H1 (cell line): ENCODE results near the gene VEPH1. TPM values are rescaled to one million over a fixed set of nuclear protein-coding genes. Genes with fewer than 3 reads are reported as not detected.

ENCODE experiments used
- CTCF ChIA-PET: fragments of 300-600 bp; sonication (Branson Sonifier 250); formaldehyde crosslinking; loops from one replicate; lab custom pipeline; 2021; ENCODE audit not compliant: partially characterized antibody; lab: Charles Lee
- POLR2A ChIA-PET: fragments of 300-600 bp; sonication (Branson Sonifier 250); formaldehyde crosslinking; loops from one replicate; lab custom pipeline; 2021; ENCODE audit warnings: inconsistent platforms; ENCODE audit not compliant: partially characterized antibody; lab: Charles Lee
- DNase-seq, 2 experiments: peaks; one replicate each; pipeline versions ENCODE4 v3.0.0 to v3.0.0-alpha.2; 2010 to 2022; ENCODE audit warnings: low spot score in 2 of 2, low read depth in 1 of 2, mixed read lengths in 1 of 2
- FAIRE-seq: peaks from 2 replicates; lab custom pipeline; 2011; peaks lifted over from hg19 to GRCh38; lab: Jason Lieb, UNC
- H2AFZ ChIP-seq: 2 replicates; pipeline ENCODE4 v1.8.1; 2012; ENCODE audit warnings: low read length, inconsistent platforms
- H2AK5ac ChIP-seq: 2 replicates; pipeline ENCODE4 v1.6.1; 2013; ENCODE audit warnings: low read depth, low read length
- H2BK120ac ChIP-seq: replicated peaks from 2 replicates; pipeline ENCODE3; 2013; ENCODE audit warnings: low read depth, low read length, inconsistent platforms
- H2BK12ac ChIP-seq: 2 replicates; pipeline ENCODE4 v1.6.1; 2013; ENCODE audit warnings: low read depth, low read length
- H2BK15ac ChIP-seq: 2 replicates; pipeline ENCODE4 v1.6.1; 2013; ENCODE audit warnings: low read length
- H2BK20ac ChIP-seq: 2 replicates; pipeline ENCODE4 v1.6.1; 2013; ENCODE audit warnings: low read length
- H2BK5ac ChIP-seq: 2 replicates; pipeline ENCODE4 v1.6.1; 2013; ENCODE audit warnings: low read depth, low read length
- H3K14ac ChIP-seq: 2 replicates; pipeline ENCODE4 v1.6.1; 2013; ENCODE audit warnings: inconsistent platforms; ENCODE audit not compliant: insufficient read length
- H3K18ac ChIP-seq: 2 replicates; pipeline ENCODE4 v1.6.1; 2013; ENCODE audit warnings: low read length; ENCODE audit errors: extremely low read depth
- H3K23ac ChIP-seq: 2 replicates; pipeline ENCODE4 v1.6.1; 2013; ENCODE audit warnings: inconsistent platforms; ENCODE audit not compliant: insufficient read length
- H3K23me2 ChIP-seq: 2 replicates; pipeline ENCODE4 v1.6.1; 2013; ENCODE audit warnings: low read depth, low read length
- H3K27ac ChIP-seq: 2 replicates; pipeline ENCODE4 v1.6.1; 2011; ENCODE audit warnings: low read depth, low read length, inconsistent platforms
- H3K27me3 ChIP-seq, 4 experiments: replicated peaks in 1 of 4; 1 replicate in 1 of 4; 2 replicates in 3 of 4; pipeline versions ENCODE4 v1.6.1 to v1.8.1; 2011 to 2013; ENCODE audit warnings: low read length in 3 of 4, mild to moderate bottlenecking in 3 of 4, inconsistent platforms in 2 of 4, mixed read lengths in 2 of 4, moderate library complexity in 1 of 4; ENCODE audit not compliant: control insufficient read depth in 3 of 4, insufficient read depth in 3 of 4; ENCODE audit errors: extremely low read depth in 1 of 4
- H3K36me3 ChIP-seq, 4 experiments: 2 replicates each; pipeline versions ENCODE4 v1.6.1 to v1.8.1; 2011 to 2013; ENCODE audit warnings: mild to moderate bottlenecking in 4 of 4, low read length in 3 of 4, moderate library complexity in 2 of 4, control low read depth in 1 of 4, inconsistent platforms in 1 of 4; ENCODE audit not compliant: insufficient read depth in 4 of 4, control insufficient read depth in 2 of 4
- H3K4ac ChIP-seq: replicated peaks from 2 replicates; pipeline ENCODE3; 2013; ENCODE audit warnings: low read length, low read depth, mixed read lengths, inconsistent platforms; ENCODE audit not compliant: insufficient read length
- H3K4me1 ChIP-seq, 4 experiments: replicated peaks in 1 of 4; 1 replicate in 1 of 4; 2 replicates in 3 of 4; pipeline versions ENCODE4 v1.6.1 to v1.8.1; 2011 to 2013; ENCODE audit warnings: low read length in 3 of 4, inconsistent platforms in 2 of 4, mixed read lengths in 1 of 4; ENCODE audit not compliant: insufficient read depth in 4 of 4, control insufficient read depth in 3 of 4
- H3K4me2 ChIP-seq, 2 experiments: 2 replicates each; pipeline versions ENCODE4 v1.6.1 to v1.8.1; 2011 to 2013; ENCODE audit warnings: low read depth in 2 of 2, low read length in 2 of 2, control low read depth in 1 of 2, inconsistent platforms in 1 of 2, mild to moderate bottlenecking in 1 of 2; ENCODE audit not compliant: insufficient read depth in 1 of 2
- H3K4me3 ChIP-seq, 4 experiments: fragments of 200-600, 300-600 bp in 1 of 4; sonication (generic), shearing (Covaris generic), sonication (Bioruptor Twin) in 1 of 4; 2 replicates each; pipeline versions ENCODE4 v1.5.1 to v1.8.1; 2011 to 2016; ENCODE audit warnings: low read length in 4 of 4, low read depth in 3 of 4, control low read depth in 2 of 4, inconsistent platforms in 2 of 4, mild to moderate bottlenecking in 2 of 4, mixed read lengths in 1 of 4, moderate library complexity in 1 of 4; ENCODE audit not compliant: insufficient read depth in 2 of 4; ENCODE audit errors: extremely low read depth in 1 of 4
- H3K56ac ChIP-seq: replicated peaks from 2 replicates; pipeline ENCODE3; 2013; ENCODE audit warnings: low read depth, mild to moderate bottlenecking, mixed read lengths, low read length, inconsistent platforms; ENCODE audit not compliant: insufficient read length
- H3K79me1 ChIP-seq: 2 replicates; pipeline ENCODE4 v1.6.1; 2013; ENCODE audit warnings: low read depth, low read length, control low read depth
- H3K79me2 ChIP-seq, 2 experiments: 2 replicates each; pipeline versions ENCODE4 v1.6.1 to v1.8.1; 2012 to 2013; ENCODE audit warnings: low read length in 2 of 2, mild to moderate bottlenecking in 2 of 2, inconsistent platforms in 1 of 2; ENCODE audit not compliant: insufficient read depth in 2 of 2, control insufficient read depth in 1 of 2
- H3K9ac ChIP-seq, 4 experiments: replicated peaks in 1 of 4; 1 replicate in 1 of 4; 2 replicates in 3 of 4; pipeline versions ENCODE4 v1.6.1 to v1.8.1; 2011 to 2013; ENCODE audit warnings: low read depth in 3 of 4, low read length in 3 of 4, control low read depth in 2 of 4, mild to moderate bottlenecking in 2 of 4, moderate library complexity in 2 of 4, inconsistent platforms in 1 of 4; ENCODE audit errors: extremely low read depth in 1 of 4
- H3K9me3 ChIP-seq, 2 experiments: 2 replicates each; pipeline versions ENCODE4 v1.6.1 to v1.8.1; 2012 to 2013; ENCODE audit warnings: mild to moderate bottlenecking in 2 of 2, moderate library complexity in 2 of 2, control low read depth in 1 of 2, inconsistent platforms in 1 of 2, low read depth in 1 of 2, low read length in 1 of 2, mixed read lengths in 1 of 2; ENCODE audit not compliant: insufficient read depth in 2 of 2
- H4K20me1 ChIP-seq, 2 experiments: replicated peaks in 1 of 2; 2 replicates each; pipeline versions ENCODE3 to v1.8.1; 2011 to 2013; ENCODE audit warnings: inconsistent platforms in 2 of 2, low read length in 2 of 2, mild to moderate bottlenecking in 1 of 2; ENCODE audit not compliant: insufficient read depth in 2 of 2, control insufficient read depth in 1 of 2
- H4K5ac ChIP-seq: 2 replicates; pipeline ENCODE4 v1.6.1; 2013; ENCODE audit warnings: low read length, low read depth, mixed read lengths, inconsistent platforms; ENCODE audit not compliant: insufficient read length
- H4K8ac ChIP-seq: 2 replicates; pipeline ENCODE4 v1.8.0; 2013; ENCODE audit warnings: mild to moderate bottlenecking, moderate library complexity, low read length, inconsistent platforms; ENCODE audit not compliant: insufficient read depth; ENCODE audit errors: extremely low read depth
- H4K91ac ChIP-seq: replicated peaks from 2 replicates; pipeline ENCODE3; 2013; ENCODE audit warnings: low read length, mixed read lengths, inconsistent platforms; ENCODE audit not compliant: insufficient read length
- GABPA ChIP-seq: IDR thresholded peaks from 2 replicates; pipeline ENCODE4 v1.6.1; 2011; ENCODE audit warnings: mild to moderate bottlenecking, low read length, moderate library complexity, borderline replicate concordance; ENCODE audit not compliant: insufficient read depth
- JUN ChIP-seq: IDR thresholded peaks from 2 replicates; pipeline ENCODE4 v1.6.1; 2011; ENCODE audit warnings: low read depth, mild to moderate bottlenecking, improper control_type of control experiment, low read length
- MAX ChIP-seq: IDR thresholded peaks from 2 replicates; pipeline ENCODE4 v1.6.1; 2012; ENCODE audit warnings: inconsistent platforms
- NANOG ChIP-seq: IDR thresholded peaks from 2 replicates; pipeline ENCODE4 v1.6.1; 2011; ENCODE audit warnings: low read length, low read depth, mild to moderate bottlenecking, inconsistent platforms; ENCODE audit not compliant: insufficient read depth, poor library complexity, severe bottlenecking
- NRF1 ChIP-seq: IDR thresholded peaks from 2 replicates; pipeline ENCODE4 v1.6.1; 2011; ENCODE audit warnings: mild to moderate bottlenecking, low read depth, low read length, improper control_type of control experiment
- RAD21 ChIP-seq, 2 experiments: IDR thresholded peaks in 1 of 2; conservative IDR thresholded peaks in 1 of 2; 2 replicates each; pipeline ENCODE4 v1.6.1; 2011; ENCODE audit warnings: low read depth in 2 of 2, low read length in 2 of 2, improper control_type of control experiment in 1 of 2, inconsistent platforms in 1 of 2, mild to moderate bottlenecking in 1 of 2, moderate library complexity in 1 of 2
- SIX5 ChIP-seq: IDR thresholded peaks from 2 replicates; pipeline ENCODE4 v1.6.1; 2011; ENCODE audit warnings: mild to moderate bottlenecking, low read depth, low read length
- WGBS, 2 experiments: shearing (Covaris generic) in 1 of 2; methylation state at CpG; one replicate each; pipeline versions ENCODE4 v1.1.6 to v1.1.7; 2013 to 2015; ENCODE audit warnings: low lambda C conversion rate in 2 of 2, mixed read lengths in 2 of 2, inconsistent platforms in 1 of 2, low coverage in 1 of 2, missing lambda C conversion rate in 1 of 2; ENCODE audit not compliant: insufficient replicate concordance in 2 of 2, insufficient coverage in 1 of 2, insufficient read length in 1 of 2; ENCODE audit errors: extremely low coverage in 1 of 2, missing lambda C conversion rate in 1 of 2; 5-methylcytosine and 5-hydroxymethylcytosine counted together
- polyA plus RNA-seq, 7 experiments: library from polyadenylated mRNA; depleted of rRNA in 3 of 7; stranded (reverse) in 5 of 7; unstranded in 2 of 7; fragments of >200 nt in 5 of 7; fragments of 200-250 nt in 2 of 7; gene quantifications; 1 replicate in 5 of 7; 2 replicates in 1 of 7; 4 replicates in 1 of 7; pipeline versions ENCODE4 v1.2.1 to v1.2.3, GENCODE V29; 2011 to 2013; ENCODE audit warnings: missing spikeins in 2 of 7, mixed read lengths in 2 of 7
- total RNA-seq: library from RNA; stranded (reverse); fragmentation: NEBNext Ultra II Directional; extraction: Animal tissue kit (Norgen Biotek cat#: 25700); gene quantifications from 2 replicates; pipeline ENCODE4 v1.2.1, GENCODE V29; 2021

VEPH1 gene
- total and polyA plus RNA-seq, 2 of the 8 experiments (the other 6 are each of a cell fraction or from before 2014, with no cell fraction given): 12.0 to 18.3 TPM

- 86% methylated on average over 2 of the region's 2 CpGs; no CpG with 5 or more reads in 1 of the 2 experiments for WGBS, 2 experiments
- Histone ChIP-seq H2BK15ac (no peak overlapping the region), H3K56ac (no peak overlapping the region), H2BK5ac (no peak overlapping the region), H3K27ac (no peak overlapping the region), H3K4me2 (no peak overlapping the region), H2BK120ac (no peak overlapping the region), H3K23me2 (no peaks in the 10 kb centered on the region), H3K4me1 (no peaks in the 10 kb centered on the region), H3K27me3 (no peaks in the 10 kb centered on the region), H3K79me1 (no peaks in the 10 kb centered on the region), H2BK12ac (no peak overlapping the region), H4K8ac (no peak overlapping the region), H2BK20ac (no peak overlapping the region), H3K14ac (no peak overlapping the region), H4K20me1 (no peaks in the 10 kb centered on the region), H4K91ac (no peak overlapping the region), H4K5ac (no peak overlapping the region), H3K4me3 (no peak overlapping the region), H2AFZ (no peak overlapping the region), H3K9ac (no peak overlapping the region), H2AK5ac (no peak overlapping the region), H3K4ac (no peak overlapping the region), H3K23ac (no peak overlapping the region), H3K79me2 (no peaks in the 10 kb centered on the region), H3K18ac (no peak overlapping the region), H3K36me3 (no peaks in the 10 kb centered on the region), H3K9me3 (no peaks in the 10 kb centered on the region)
- TF ChIP-seq MAX (no peak), SIX5 (no peak), NRF1 (no peak), GABPA (no peak), JUN (no peak), RAD21 (IDR thresholded peaks at IDR 0.05 in 1 of 2, conservative IDR thresholded peaks at IDR 0.05 in 1 of 2; ENCODE audit: low read depth in 2 of 2, low read length in 2 of 2) (no peak), NANOG (no peak)
- CTCF ChIA-PET: interaction anchor here (0.6 to 1.2 kb wide), 2 partner anchors 139 to 718 kb away, joined by 3 read pairs; no protein-coding TSS in a partner anchor
- no peak for DNase-seq
- POLR2A ChIA-PET: no interaction called here
- FAIRE-seq: no peak
Observed at GRCh38 chr3:157301755-157302154, 201.5 kb downstream of the VEPH1 start.
